SK-N-SH (cell line): Measurements from ENCODE around the gene MARCHF5.

Experiments used
- CTCF ChIP-seq: fragments of 200-600 bp; sonication (generic); IDR thresholded peaks from 2 replicates; pipeline ENCODE4 v1.6.1; 2017; ENCODE audit warnings: antibody characterized with exemption, mild to moderate bottlenecking, moderate library complexity
- POLR2AphosphoS5 ChIP-seq: IDR thresholded peaks from 2 replicates; pipeline ENCODE4 v1.6.1; 2012; ENCODE audit warnings: low read depth, low read length

- TF ChIP-seq POLR2AphosphoS5 (no peak), CTCF (no peak)
Measured at GRCh38 chr10:92387289-92387940, 96.4 kb downstream of the MARCHF5 start.
